HG03342 (cell line): Measurements from ENCODE around the gene RNF215.

Experiments
- ATAC-seq: cut with Tn5 transposase; IDR thresholded peaks from one replicate; pipeline ENCODE4 v1.9.1; 2021; ENCODE audit warnings: mild to moderate bottlenecking, moderate library complexity; ENCODE audit not compliant: unreplicated experiment

Gene RNF215

DNA sequence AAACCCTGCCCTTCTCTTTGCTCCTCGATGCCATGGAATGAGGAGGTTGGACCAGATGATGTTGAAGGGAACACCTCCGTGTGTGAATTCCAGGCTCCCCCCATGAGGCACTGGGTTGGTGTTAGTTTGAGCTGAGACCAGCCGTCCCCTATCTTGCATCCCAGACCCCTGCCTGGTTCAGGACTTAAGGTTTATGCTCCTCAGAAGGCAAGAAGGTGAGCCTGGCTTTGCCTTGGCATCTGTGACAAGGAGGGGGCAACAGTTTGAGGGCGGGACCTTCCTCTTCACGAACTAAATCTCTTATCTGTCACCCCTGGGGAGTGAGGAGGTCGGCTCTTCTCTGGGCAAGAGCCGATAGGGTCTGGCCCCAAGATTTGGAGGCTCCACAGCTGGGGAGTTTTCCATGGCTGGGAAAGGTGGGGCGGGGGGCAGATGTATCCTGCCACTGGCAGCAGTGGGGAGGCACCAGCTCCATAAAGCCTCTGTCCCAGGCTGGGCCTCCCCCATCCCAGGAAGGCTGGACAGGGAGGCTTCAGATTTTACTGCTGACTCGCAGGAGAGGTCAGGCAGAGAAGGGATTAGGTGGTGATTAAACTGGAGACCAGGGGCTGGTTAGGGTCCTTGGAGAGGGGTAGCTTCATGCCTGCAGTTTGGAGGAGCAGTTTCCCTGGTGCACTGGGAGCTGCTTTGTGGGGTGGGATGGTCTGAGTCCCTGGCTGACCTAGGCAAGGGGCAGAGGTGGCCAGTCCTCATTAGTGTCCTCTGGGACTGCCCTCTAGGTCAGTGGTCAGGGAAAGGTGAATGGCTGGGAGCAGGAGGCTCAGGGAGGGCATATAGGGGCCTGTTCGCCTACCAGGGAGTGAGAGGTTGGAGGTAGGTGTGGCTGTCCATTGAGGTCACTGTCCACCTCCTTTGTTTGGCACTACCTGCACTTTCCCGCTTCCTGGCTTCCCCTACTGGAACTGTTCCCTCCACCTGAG lies 10.7 kb upstream of the RNF215 start:
- ATAC-seq, result no peak

DNA sequence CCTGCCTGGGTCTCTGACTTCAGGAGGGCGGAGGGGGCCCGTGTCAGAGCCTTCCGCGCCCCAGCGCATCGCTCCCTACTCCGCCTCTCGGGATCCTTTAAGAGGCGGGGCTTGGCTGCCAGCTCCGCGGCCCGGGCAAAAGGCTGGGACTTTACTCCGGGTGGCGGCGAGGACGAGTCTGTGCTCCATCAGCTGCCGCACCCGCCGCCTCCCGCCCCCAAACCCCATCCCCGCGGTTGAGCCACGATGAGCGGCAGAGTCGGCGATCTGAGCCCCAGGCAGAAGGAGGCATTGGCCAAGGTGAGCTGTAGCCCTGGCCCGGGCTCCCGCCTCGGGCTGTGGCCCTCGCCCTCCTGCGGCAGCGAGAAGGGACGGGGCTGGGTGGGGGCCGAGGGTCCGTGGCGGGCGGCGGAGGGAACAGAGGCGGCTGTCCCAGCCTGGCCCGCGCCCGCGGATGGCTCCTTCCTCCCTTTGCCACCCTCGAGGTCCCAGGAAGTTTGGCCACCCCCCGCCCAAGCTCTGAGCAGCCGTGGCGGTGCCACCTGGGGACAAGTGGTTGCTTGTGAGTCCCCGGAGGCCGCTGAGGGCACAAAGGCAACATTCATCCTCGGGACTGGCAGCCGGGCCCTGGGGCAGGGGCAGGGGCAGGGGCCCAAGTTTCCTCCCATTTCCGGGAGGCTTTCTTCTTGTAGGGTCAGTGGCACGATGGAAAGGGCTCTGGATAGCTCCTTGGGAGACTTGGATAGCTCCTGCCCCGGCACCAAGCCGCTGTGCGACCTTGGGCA lies 9.9 kb upstream of the RNF215 start, which contains the start of gene SEC14L2:
SEC14L2 (plus strand) TSS at position 148 of the 785 bp plus-strand sequence; CDS start at position 247, 99 bp downstream.
- ATAC-seq, result no peak

GRCh38 chr22:30393885-30394284 lies 6.7 kb upstream of the RNF215 start:
- no peak for ATAC-seq

DNA sequence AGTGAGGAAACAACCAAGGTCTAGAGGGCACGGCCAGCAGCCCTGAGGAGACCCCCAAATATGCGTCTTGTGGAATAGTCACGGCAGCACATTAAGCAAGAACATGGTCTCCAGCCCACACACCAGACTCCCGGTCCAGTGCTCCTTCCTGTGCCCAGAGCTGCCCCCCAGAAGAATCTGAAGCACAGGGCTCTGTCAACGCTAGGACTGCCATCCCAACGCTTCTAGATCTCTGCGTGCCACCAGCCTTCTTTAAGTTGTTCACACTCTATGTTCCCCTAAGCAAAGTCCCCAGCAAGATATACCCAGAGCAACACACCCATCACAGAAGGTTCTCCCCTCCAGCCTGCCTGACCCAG lies 6.1 kb upstream of the RNF215 start:
- no peak for ATAC-seq

DNA sequence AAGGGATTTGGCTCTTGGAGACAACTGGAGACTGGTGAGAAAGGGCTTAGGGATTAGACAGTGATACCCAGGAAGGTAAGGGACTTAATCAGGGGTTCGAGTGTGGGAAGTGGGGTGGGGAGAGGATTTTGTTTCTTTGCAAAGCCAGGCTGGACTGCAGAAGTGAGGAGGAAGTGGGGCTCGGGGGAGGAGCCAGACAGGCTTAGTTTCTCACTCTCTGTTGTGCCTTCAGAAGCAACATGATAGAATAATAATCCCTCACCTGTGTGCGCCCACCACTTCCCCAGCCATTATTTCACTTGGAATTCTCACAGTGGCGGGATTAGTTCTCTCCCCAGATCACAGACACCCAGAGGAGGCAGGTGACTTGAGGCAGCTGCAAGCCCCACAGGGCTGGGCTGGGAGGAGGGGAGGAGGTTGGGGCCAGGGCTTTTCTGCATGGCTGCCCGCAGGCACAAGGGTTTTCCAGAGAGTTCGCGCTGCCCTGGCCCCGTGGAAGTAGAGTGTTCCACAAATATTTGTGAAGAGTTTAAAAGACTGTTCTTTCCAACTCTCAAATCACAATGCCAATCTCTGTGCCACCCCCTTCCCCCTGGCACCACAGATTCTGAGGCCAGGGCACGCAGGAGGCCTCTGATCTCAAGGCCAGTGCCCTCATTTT lies 5.6 kb upstream of the RNF215 start:
- no peak for ATAC-seq

DNA sequence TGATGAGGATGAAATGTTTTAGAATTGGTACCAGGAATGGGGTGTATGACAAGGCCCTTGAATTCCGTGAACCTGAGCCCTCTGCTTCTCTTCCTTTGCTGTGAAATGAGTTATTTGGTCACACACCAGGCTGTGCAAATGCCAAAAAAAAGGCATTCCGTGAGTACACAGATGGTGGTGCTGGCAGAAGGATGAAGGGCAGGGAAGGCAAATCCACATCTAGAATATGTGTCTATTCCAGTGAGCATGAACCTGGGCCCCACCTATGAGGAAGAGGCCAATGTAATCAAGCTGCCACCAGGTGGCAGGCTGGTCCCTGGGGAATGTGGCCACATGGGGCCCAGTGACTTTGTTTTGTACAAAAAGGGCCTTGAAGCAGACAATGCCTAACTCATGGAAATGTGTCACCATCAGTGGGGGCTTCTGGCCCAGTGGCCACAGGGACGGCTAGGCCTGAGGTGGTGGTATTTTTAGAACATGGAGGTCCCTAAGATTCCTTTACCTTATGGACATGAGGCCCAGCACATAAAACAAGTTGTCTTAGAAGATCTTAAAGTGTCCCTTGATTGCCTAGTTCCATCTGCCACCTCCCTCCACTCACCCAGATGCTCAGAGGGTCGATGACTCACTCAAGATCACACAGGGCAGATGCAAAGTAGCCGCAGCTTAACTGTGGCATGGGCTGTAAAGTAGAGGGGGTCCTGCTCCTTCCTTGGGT lies 3.9 kb upstream of the RNF215 start:
- no peak for ATAC-seq

- ATAC-seq, result no peak
Observed at GRCh38 chr22:30386608-30386959, 627 bp downstream of the RNF215 start.

GRCh38 chr22:30385942-30386341 lies 1.3 kb downstream of the RNF215 start:
- ATAC-seq, result no peak

DNA sequence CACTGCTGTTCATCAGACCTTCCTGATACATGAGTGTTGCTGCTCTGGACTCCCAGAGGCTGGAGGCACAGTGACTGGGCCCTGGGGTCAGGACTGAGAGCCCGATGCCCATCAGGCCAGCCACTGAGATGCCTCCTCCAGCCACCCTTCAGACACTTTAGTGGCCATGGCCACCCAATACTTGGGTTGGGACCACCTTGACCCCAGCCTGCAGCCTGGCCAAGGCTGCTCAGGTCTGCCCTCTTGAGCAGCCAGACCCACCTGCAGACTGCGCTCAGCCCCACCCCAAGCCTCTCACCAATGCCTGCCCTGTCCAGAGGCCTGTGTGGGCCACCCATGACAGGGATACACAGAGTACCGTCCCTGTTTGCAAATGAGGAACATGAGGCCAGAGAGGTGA lies 4.2 kb downstream of the RNF215 start:
- ATAC-seq, result no peak

DNA sequence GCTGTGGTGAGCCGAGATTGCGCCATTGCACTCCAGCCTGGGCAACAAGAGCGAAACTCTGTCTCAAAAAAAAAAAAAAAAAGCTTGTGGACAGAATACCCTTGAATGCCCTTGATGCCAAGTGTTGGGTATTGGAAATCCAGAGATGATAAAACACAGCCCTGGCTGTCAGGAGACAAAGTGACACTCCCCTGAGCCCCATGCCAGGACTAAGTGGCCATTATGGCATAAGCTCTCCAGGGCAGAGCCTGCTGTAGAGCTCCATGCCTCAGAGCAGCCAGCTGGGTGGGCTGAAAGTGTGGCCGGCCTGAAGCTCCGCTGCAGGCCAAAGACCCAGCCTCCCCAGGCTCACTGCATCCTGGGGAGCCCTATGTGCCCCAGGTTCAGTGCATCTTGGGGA lies 4.9 kb downstream of the RNF215 start:
- ATAC-seq, result no peak

GRCh38 chr22:30381264-30381663 lies 5.9 kb downstream of the RNF215 start:
- no peak for ATAC-seq

DNA sequence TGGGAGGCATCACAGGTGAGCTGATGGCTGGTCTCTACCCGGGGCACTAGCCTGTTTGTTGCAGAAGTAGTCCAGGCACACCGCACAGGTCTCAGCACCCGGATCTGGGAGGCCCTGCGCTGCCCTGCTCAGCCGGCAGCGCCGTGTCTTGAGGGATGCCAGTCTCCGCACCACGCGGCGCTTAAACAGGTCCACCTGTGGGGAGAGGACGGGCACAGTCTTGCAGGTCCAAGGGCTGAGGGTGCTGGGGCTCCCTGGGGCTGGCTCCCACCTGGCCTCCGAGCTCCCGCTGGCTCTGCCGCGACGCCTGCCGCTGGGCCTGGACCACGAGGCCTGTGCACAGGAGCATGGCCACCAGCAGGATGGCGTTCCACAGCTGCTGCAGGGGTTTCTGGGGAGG lies 7.2 kb downstream of the RNF215 start:
- ATAC-seq, result no peak

DNA sequence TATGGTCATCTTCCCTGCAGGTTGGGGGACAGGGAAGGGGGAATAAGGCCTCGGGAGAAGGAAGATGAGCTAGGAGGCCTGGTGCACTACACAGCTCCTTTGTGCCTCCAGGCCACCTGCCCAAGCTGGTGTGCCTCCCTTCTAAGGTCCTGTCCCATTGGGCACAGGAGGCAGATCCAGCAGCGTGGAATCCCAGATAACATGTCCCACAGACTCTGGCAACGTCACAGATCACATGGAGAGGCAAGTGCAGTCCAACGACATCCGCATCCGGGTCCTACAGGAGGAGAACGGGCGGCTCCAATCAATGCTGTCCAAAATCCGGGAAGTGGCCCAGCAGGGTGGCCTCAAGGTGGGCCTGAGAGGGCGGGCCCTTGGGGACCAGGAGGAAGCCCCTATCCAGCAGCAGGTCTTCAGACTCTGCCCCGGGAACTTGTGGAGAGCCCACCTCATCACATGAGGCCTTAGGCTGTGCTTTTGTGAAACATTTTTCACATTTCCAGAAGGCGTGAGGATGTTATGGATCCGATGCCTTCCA lies 11.8 kb downstream of the RNF215 start:
- ATAC-seq, result no peak

DNA sequence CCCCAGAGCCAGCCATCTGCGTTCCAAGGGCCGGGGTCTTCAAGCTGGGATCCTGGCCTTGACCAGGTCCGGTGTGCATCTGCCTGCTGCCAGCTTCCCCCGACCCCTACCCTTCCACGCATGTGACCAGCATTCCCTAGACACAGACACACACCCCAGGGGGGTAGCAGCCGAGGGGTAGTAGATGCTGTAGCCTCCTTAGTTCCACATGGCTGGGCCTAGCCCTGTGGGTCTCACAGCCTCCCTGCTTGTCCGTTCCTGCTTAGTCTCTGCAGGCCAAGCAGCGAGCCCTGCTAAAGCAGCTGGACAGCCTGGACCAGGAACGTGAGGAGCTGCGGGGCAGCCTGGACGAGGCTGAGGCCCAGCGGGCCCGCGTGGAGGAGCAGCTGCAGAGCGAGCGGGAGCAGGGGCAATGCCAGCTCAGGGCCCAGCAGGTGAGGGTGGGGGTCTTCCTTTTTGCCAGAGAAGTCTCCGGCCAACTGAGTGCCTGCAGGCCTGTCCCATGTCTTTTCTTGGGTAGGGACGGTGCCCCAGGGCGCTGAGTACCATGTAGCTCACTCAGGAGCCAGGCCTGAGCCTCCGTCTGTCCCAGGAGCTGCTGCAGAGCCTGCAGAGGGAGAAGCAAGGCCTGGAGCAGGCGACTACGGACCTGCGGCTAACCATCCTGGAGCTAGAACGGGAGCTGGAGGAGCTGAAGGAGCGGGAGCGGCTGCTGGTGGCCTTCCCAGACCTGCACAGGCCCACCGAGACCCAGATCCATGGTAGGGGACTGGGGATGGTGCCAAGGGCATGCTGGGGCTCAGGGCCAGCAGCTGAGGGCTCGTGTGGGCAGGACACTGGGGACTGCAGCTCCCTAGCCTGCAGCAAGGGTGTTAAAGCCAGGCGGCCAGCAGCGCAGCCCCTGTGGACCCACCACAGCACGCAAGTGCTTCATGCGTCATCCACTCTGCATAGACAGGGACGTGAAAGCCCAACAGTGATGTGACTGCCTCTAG lies 13.6 kb downstream of the RNF215 start:
- ATAC-seq, result no peak

- no peak for ATAC-seq
Observed at GRCh38 chr22:30372915-30373314, 14.3 kb downstream of the RNF215 start.

DNA sequence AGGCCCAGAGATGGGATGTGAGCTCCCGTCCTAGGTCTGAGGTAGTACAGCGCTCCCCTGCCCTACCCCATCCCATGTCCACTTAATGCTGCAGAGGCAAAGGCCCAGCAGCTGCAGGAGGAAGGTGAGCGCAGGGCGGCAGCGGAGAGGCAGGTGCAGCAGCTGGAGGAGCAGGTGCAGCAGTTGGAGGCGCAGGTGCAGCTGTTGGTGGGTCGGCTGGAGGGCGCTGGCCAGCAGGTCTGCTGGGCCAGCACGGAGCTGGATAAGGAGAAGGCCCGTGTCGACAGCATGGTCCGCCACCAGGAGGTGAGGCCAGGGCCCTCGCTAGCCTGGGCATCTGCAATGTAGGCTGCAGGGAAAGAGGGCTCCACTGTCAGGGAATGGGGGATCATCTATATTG lies 15.2 kb downstream of the RNF215 start:
- no peak for ATAC-seq

DNA sequence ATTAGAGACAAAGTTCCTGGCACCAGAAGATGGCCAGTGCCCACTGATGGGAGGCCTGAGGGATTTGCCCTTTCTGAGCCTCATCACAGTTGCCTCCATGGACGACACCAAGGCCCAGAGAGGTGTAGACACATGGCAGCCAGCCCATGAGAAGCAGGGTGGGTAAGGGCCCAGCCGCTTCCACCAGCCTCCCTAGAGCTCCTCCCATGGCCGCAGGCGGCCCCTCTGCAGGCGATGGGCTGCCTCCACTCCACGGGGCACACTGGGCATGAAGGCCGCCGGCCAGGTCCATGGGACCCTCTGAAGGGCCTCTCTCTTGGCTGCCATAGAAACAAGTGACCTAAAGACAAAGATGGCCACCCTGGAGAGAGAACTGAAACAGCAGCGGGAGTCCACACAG lies 15.9 kb downstream of the RNF215 start:
- ATAC-seq, result no peak

DNA sequence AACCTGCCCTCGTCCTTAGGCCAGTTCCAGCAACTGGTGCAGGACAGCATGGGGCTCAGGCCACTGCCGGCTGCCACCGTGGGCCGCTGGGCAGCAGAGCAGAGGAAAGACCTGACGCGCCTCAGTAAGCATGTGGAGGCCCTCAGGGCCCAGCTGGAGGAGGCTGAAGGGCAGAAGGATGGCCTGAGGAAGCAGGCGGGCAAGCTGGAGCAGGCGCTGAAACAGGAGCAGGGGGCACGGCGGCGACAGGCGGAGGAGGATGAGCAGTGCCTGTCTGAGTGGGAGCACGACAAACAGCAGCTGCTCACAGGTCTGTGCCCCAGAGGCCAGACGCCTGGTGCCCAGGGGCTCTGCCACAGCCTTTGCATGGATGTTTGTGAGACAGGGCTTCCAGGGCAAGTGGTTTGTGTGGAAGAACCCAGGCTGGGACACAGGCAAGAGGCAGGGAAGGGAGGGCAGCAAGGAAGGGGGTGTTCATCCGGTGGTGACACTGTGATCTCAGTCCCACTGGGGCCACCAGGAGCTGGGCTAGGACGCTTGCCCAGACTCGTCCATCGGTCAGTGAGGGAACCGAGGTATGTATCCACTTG lies 16.5 kb downstream of the RNF215 start:
- no peak for ATAC-seq

DNA sequence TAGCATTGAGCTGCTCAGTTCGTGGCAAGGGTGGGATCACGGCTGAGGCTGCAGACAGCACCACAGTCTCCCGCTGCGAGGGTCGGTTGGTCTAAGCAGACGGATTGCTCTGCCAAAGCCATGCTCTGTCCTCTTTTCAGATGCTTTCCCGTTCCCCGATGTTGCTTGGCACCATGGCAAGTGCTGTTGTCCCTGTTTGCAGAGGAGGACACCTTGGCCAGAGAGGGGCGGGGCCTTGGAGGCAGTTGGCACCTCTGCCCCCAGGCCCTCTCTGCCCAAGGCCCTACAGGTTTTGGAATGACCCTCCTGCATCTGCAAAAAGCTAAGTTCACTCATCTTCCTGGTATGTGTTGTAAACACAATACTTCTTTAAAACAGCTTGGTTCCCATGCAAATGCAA lies 18.8 kb downstream of the RNF215 start:
- ATAC-seq, result no peak
